Measurements from ENCODE around the gene HIVEP3.

Gene HIVEP3

GRCh38 chr1:41777695-41778094 is 141.0 kb downstream of the HIVEP3 start:
- no peak overlapping the region for H3K4me3 ChIP-seq (ENCODE audit: low read depth, low read length)
- no peak for TF ChIP-seq CTCF (IDR thresholded peaks at IDR 0.05; ENCODE audit: low read depth, low read length)

DNA sequence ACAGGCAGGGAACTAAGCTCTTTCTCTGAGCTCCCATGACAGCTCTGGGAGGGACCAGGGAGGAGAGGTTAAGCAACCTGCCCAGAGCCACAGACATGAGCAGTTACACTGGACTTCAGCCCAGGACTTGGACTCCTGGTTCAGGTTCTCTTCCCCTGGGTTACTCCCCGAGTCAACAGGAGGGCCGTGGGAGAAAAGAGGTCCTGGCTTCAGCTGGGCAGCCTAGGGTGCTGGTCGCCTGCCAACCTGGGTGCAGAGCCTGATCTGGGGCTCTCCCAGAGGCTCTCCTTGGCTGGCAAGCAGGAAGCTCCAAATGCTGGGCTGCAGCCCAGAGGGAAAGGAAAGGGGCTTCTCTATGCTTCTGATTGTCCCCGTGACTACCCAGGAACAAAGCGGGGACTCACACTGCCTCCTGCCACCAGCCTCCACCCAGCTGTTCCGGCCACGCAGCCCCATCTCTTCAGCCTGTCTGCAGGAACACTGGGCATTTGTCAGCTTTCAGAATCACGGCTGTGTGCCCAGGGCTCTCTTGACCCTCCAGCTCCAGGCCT is 141.8 kb downstream of the HIVEP3 start:
- no peak overlapping the region for H3K4me3 ChIP-seq (ENCODE audit: low read depth, low read length)
- TF ChIP-seq CTCF (IDR thresholded peaks at IDR 0.05; ENCODE audit: low read depth, low read length): no peak

- no peak overlapping the region for H3K4me3 ChIP-seq (ENCODE audit: low read depth, low read length)
- no peak for TF ChIP-seq CTCF (IDR thresholded peaks at IDR 0.05; ENCODE audit: low read depth, low read length)
These were observed 142.7 kb downstream of the HIVEP3 start for GRCh38 chr1:41775956-41776585.

GRCh38 chr1:41774471-41774990 is 144.2 kb downstream of the HIVEP3 start:
- no peak for TF ChIP-seq CTCF (IDR thresholded peaks at IDR 0.05; ENCODE audit: low read depth, low read length)
- no peak overlapping the region for H3K4me3 ChIP-seq (ENCODE audit: low read depth, low read length)

GRCh38 chr1:41773842-41774241 is 144.9 kb downstream of the HIVEP3 start:
- H3K4me3 ChIP-seq (ENCODE audit: low read depth, low read length): no peak overlapping the region
- no peak for TF ChIP-seq CTCF (IDR thresholded peaks at IDR 0.05; ENCODE audit: low read depth, low read length)

- TF ChIP-seq CTCF (IDR thresholded peaks at IDR 0.05; ENCODE audit: low read depth, low read length): no peak
These were observed 145.6 kb downstream of the HIVEP3 start for GRCh38 chr1:41773144-41773591.

GRCh38 chr1:41769068-41769467 is 149.7 kb downstream of the HIVEP3 start:
- no peak for TF ChIP-seq CTCF (IDR thresholded peaks at IDR 0.05; ENCODE audit: low read depth, low read length)

More at GRCh38 chr1:41773144-41773591, 145.6 kb downstream of the HIVEP3 start:
- H3K4me3 ChIP-seq (ENCODE audit: low read depth, low read length): no peak overlapping the region

More at GRCh38 chr1:41769068-41769467, 149.7 kb downstream of the HIVEP3 start:
- H3K4me3 ChIP-seq (ENCODE audit: low read depth, low read length): no peak overlapping the region

Data from WI38 (cell line).